ENCODE measurements around the gene TMEM117. TPM values are rescaled to one million over a fixed set of nuclear protein-coding genes. Genes with fewer than 3 reads are reported as not detected.

TMEM117 gene
- total and polyA plus RNA-seq, 2 donors (not counting 3 experiments of a cell fraction or from before 2014, with no cell fraction given): 1.2 to 3.8 TPM

DNA sequence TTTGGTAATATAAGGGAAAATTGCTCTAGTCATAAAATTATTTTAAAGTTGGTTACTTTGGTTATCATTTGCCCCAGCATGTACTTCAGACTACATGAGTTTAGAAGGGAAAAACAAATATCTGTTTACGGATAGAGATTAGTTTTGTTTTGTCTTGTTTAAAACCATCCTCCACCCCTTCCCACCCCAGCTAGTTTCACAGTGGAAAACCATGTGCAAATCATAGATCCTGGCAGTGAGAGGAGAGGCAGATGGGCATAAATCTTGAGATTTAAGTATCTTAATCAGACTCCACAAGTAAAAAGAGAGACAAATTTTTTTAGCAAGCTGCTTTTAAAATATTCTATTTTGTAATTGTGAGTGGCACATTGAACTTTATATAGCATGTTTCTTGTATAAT lies 424.7 kb downstream of the TMEM117 start:
- ChIA-PET CTCF (no interaction called here), POLR2A (no interaction called here)
- Histone ChIP-seq H4K20me1 (replicated peaks; ENCODE audit: control insufficient read depth, extremely low read depth, insufficient read depth, low read length) (no peaks in the 10 kb centered on the region), H3K36me3 (ENCODE audit: control insufficient read depth in 2 of 2, extremely low read depth in 1 of 2, insufficient read depth in 2 of 2, low read length in 2 of 2) (no peaks in the 10 kb centered on the region), H3K4me1 (ENCODE audit: control insufficient read depth, extremely low read depth, insufficient read depth, low read length) (no peaks in the 10 kb centered on the region), H3K9me3 (replicated peaks; ENCODE audit: control insufficient read depth, insufficient read depth, low read length) (no peaks in the 10 kb centered on the region), H3K4me2 (ENCODE audit: insufficient read depth, low read length) (no peak overlapping the region), H3K79me2 (ENCODE audit: control insufficient read depth, insufficient read depth, low read length) (no peaks in the 10 kb centered on the region), H3K9ac (replicated peaks; ENCODE audit: extremely low read depth, insufficient read depth, low read length) (no peak overlapping the region), H3K27me3 (ENCODE audit: control insufficient read depth in 2 of 2, insufficient read depth in 2 of 2, low read length in 2 of 2) (no peaks in the 10 kb centered on the region), H3K4me3 (replicated peaks in 1 of 3; ENCODE audit: insufficient read depth in 1 of 3, low read depth in 1 of 3, low read length in 3 of 3) (no peak overlapping the region), H3K27ac (ENCODE audit: insufficient read depth, low read depth, low read length) (no peak overlapping the region), H2AFZ (ENCODE audit: low read depth, low read length) (no peak overlapping the region), H3K9me1 (replicated peaks; ENCODE audit: control insufficient read depth, extremely low read depth, insufficient read depth, low read length) (no peaks in the 10 kb centered on the region)
- dilution Hi-C loops (cut with MboI; ENCODE audit: extremely low pct_ligation_motif_present, low sequenced_read_pairs) (no loop called here), intact Hi-C loops (cut with micrococcal nuclease) (no loop called here)
- TF ChIP-seq POLR2AphosphoS5 (IDR thresholded peaks at IDR 0.05; ENCODE audit: insufficient read depth, low read depth, low read length) (no peak), GATA2 (IDR thresholded peaks at IDR 0.05; ENCODE audit: insufficient read depth, insufficient read length, low read depth, low read length) (no peak), EZH2 (IDR thresholded peaks at IDR 0.05; ENCODE audit: borderline replicate concordance, low read depth, low read length, severe bottlenecking) (no peak), MYC (IDR thresholded peaks at IDR 0.05; ENCODE audit: low read depth, low read length) (no peak), FOS (IDR thresholded peaks at IDR 0.05; ENCODE audit: borderline replicate concordance, insufficient read depth, low read length) (no peak), POLR2A (IDR thresholded peaks at IDR 0.05; ENCODE audit: low read depth, low read length) (no peak), JUN (IDR thresholded peaks at IDR 0.05; ENCODE audit: borderline replicate concordance, insufficient read depth, insufficient read length, low read depth) (no peak)
- TF ChIP-seq, protein P1, sequence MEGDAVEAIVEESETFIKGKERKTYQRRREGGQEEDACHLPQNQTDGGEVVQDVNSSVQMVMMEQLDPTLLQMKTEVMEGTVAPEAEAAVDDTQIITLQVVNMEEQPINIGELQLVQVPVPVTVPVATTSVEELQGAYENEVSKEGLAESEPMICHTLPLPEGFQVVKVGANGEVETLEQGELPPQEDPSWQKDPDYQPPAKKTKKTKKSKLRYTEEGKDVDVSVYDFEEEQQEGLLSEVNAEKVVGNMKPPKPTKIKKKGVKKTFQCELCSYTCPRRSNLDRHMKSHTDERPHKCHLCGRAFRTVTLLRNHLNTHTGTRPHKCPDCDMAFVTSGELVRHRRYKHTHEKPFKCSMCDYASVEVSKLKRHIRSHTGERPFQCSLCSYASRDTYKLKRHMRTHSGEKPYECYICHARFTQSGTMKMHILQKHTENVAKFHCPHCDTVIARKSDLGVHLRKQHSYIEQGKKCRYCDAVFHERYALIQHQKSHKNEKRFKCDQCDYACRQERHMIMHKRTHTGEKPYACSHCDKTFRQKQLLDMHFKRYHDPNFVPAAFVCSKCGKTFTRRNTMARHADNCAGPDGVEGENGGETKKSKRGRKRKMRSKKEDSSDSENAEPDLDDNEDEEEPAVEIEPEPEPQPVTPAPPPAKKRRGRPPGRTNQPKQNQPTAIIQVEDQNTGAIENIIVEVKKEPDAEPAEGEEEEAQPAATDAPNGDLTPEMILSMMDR (IDR thresholded peaks at IDR 0.05; ENCODE audit: extremely low read depth in 1 of 2, insufficient read depth in 1 of 2, low read depth in 1 of 2, low read length in 2 of 2): no peak
- TF ChIP-seq, protein P2, sequence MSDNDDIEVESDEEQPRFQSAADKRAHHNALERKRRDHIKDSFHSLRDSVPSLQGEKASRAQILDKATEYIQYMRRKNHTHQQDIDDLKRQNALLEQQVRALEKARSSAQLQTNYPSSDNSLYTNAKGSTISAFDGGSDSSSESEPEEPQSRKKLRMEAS (IDR thresholded peaks at IDR 0.05; ENCODE audit: insufficient read depth, insufficient read length): no peak
- FAIRE-seq (no peak), DNase-seq (ENCODE audit: low read depth, low spot score) (no peak)
- no TSS peak for BruUV-seq (replicated peaks)

Measured in endothelial cell of umbilical vein (primary cell).